Superior temporal gyrus (tissue), 1 donor: Measurements from ENCODE around the gene KDM8.
"Not testable (repeated sequence)": the region's sequence is repeated elsewhere in the genome, so short reads cannot be mapped to it uniquely, and the experiment has no call there.

ENCODE experiments used
- DNase-seq: peaks from one replicate; pipeline ENCODE4 v3.0.0-alpha.2; 2016; ENCODE audit errors: extremely low spot score

The KDM8 gene

GRCh38 chr16:27191352-27191924, 11.9 kb upstream of the KDM8 start:
- DNase-seq: no peak

- DNase-seq: no peak
These were observed 9.9 kb upstream of the KDM8 start for GRCh38 chr16:27193300-27193990.

- no peak for DNase-seq
These were observed 8.1 kb upstream of the KDM8 start for GRCh38 chr16:27195076-27195741.

- DNase-seq: no peak
These were observed 7.3 kb upstream of the KDM8 start for GRCh38 chr16:27195941-27196595.

GRCh38 chr16:27197004-27197403, 6.3 kb upstream of the KDM8 start:
- no peak for DNase-seq

- no peak for DNase-seq
These were observed 4.7 kb upstream of the KDM8 start for GRCh38 chr16:27198451-27199234.

GRCh38 chr16:27199235-27199586, 4.1 kb upstream of the KDM8 start:
- DNase-seq: no peak

- DNase-seq: no peak
These were observed 3.6 kb upstream of the KDM8 start for GRCh38 chr16:27199736-27200135.

- DNase-seq: not testable (repeated sequence)
These were observed 2.4 kb upstream of the KDM8 start for GRCh38 chr16:27200914-27201313.

GRCh38 chr16:27202923-27203506, 311 bp upstream of the KDM8 start:
- no peak for DNase-seq

GRCh38 chr16:27204312-27204915, 1.1 kb downstream of the KDM8 start:
- peak; percentile 47 for DNase-seq

GRCh38 chr16:27205423-27206065, 2.2 kb downstream of the KDM8 start:
- DNase-seq: no peak

- DNase-seq: not testable (repeated sequence)
These were observed 3.8 kb downstream of the KDM8 start for GRCh38 chr16:27207121-27207520.

GRCh38 chr16:27208081-27208680, 4.9 kb downstream of the KDM8 start:
- DNase-seq: no peak

- no peak for DNase-seq
These were observed 5.5 kb downstream of the KDM8 start for GRCh38 chr16:27208796-27209195.

GRCh38 chr16:27209591-27209990, 6.3 kb downstream of the KDM8 start:
- DNase-seq: no peak

GRCh38 chr16:27210174-27210573, 6.8 kb downstream of the KDM8 start:
- no peak for DNase-seq

- no peak for DNase-seq
These were observed 7.7 kb downstream of the KDM8 start for GRCh38 chr16:27211026-27211425.

GRCh38 chr16:27214084-27214961, 11.0 kb downstream of the KDM8 start:
- no peak for DNase-seq
